HG03060 (cell line): ENCODE measurements around the gene FBRS.
"Not testable (repeated sequence)": the region's sequence is repeated elsewhere in the genome, so short reads cannot be mapped to it uniquely, and the experiment has no call there.

Experiments
- ATAC-seq: cut with Tn5 transposase; IDR thresholded peaks from one replicate; pipeline ENCODE4 v1.9.1; 2021; ENCODE audit warnings: low read depth, moderate number of reproducible peaks; ENCODE audit not compliant: unreplicated experiment

FBRS gene

DNA sequence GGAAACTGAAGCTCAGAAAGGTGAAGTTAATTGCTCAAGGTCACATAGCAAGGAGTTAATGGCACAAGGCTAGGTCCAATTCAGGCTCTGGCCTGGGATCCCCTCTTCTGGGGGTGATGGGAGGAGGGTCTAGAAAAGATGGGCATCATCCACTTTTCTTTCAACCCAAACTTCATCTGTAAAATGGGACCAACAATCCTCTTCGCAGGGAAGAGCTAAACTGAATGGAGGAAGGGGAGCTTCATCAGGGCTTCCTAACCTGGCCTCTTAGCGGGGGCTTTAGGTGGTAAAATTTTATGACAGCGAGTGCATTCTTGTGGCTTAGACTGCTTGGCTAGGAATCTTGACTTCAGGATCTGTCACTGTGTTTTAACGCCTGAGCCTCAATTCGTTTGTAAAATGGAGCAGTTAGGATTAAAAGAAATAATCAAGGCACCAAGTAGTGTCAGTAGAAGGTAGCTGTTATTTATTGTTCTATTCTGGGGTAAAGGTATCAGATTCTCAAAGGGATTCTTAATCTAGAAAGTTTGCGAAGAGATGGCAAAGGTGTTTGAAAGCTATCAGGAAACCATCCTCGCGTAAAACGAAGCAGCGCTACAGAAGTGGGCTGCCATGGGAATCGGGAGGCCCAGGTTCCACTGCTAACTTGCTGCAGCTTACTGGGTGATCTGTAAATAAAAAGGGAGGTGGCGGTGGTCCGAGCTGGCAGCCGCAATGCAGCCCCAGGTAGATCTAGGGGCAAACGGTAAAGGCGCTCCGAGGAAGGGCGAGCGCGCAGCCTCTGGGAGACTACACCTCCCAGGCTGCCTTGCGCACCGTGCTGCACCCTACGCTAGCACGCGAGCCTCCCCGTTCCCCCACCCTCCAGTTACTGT lies 39.3 kb downstream of the FBRS start:
- peak; percentile 86 for ATAC-seq

DNA sequence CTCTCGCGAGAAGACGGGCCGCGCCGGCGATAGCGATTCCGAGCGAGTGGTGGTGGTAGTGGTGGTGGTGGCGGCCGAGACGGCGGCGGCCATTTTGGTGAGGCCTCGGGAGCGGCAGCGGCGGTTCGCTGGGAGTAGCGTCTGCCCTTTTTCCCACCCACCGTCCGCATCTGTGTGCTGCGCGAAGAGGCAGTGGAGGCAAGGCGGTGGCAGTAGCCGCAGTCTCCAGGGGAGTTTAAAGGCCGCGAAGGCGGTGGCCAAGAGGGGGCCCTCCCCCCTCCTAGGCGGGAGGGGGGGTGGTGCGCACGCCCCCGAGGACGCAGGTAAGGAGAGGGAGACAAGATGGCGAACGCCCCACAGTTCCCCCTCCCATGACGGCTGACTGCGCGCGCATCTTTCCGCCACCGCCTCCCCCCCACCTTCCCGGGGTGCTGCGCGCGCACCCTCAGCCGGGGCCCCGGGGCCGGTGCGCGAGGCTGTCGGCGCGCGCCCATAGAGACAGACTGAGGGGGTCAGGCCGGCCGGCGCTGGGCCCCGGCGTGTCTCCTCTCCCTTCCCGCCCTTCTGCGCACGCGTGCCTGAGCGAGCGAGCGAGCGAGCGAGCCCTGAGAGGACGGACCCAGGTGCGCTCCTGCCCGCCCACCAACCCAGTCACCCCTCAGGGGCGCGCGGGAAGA lies 40.0 kb downstream of the FBRS start:
- peak; percentile 47 for ATAC-seq

DNA sequence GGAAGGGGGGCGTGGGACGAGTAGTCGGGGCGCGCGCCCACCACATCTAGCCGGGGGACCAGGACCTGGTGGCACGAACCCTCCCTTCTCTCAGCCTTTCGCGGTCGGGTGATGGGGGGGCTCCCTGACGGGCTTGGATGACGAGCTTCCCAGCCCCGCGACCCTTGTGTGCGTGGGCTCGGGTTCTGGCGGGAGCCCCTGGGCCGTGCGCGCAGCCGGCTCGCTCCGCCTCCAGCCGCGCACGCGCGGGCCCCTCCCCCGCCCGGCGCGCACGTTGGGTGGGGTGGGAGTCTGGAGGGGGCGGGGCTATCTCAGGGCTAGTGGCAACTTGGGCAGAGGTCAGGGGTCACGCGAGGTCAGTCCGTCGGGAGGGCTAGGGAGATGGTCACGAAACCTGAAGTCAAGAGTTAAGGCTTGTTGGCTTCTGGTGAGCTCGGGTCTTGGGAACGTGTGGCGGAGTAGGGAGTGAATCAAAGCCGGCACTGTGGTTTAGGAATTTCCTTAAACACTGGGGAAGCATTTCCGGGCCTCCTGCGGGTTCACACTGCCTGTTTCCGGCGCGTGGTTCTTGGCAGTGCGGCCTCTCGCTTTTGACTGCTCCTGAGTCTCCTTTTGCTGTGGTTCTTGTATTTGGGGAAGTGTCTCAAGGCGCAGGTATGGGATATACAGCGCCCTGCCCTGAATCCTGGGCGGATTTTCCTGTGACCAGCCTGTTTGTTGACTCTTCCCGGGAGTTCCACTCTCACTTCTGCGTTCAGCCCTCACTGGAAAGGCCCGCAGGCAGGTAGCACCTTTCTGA lies 40.8 kb downstream of the FBRS start, which contains the start of gene SRCAP:
Gene SRCAP, plus strand, starts transcription at position 356 of the 799 bp plus-strand sequence. CDS start 1,654 bp downstream, outside the sequence.
- no peak for ATAC-seq

DNA sequence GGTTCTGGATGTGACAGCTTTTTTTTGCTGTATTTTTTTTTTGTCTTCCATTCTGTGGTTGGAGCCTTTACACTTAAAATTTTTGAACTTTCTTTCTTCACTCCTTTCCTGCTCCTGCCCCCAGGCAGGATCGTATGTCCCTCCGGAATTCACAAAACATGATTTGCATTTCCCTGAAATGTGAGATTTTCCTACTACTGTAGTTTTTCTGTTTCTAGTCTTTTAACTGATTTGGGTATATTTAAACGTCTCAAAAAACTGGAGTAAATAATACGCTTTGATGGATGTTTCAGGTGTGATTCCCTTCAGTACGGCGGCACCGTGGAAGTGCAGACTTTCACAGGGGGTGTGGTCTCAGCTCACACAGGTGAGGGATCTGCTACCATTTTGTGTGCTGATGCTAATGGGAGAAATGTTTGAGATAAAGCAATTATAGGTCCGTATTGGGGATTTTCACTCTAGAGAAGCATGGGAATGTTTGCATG lies 41.4 kb downstream of the FBRS start:
- no peak for ATAC-seq

DNA sequence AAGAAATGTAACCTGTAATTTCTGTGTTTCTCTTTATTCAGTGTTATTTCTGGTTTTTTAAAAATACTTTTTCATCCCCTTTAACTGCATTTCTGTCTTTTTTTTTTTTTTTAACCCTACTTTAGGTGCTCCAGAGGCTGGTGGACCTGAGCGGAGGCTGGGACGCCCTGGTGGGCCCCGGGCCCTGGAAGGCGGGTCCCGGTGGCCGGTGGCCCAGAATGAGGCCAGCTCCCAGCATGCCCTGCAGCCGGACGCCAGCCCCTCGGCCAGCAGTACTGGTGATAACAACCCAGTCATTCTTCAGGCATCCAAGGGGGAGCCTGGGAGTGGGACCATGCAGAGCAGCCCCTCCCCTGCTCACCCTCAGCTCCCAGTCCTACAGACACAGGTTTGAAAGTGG lies 42.3 kb downstream of the FBRS start:
- ATAC-seq: no peak

DNA sequence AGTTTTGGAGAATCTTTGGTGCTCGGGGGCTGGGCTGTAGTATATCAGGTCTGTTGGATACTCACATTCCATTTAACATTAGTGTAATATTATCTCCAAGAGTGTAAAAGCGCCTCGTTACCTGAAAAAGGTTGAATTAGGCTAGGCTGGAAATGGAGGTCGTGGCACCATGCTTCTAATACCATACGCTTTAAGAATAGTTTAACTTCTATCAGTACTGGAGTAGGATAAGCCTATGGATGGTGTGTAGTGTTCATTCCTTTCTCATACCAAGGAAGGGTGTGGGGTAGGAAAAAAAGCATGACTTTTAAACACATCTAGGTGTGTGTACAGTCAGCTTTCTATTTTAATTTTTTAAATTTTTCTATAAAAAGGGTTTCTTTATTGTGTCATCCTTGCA lies 42.7 kb downstream of the FBRS start:
- no peak for ATAC-seq

DNA sequence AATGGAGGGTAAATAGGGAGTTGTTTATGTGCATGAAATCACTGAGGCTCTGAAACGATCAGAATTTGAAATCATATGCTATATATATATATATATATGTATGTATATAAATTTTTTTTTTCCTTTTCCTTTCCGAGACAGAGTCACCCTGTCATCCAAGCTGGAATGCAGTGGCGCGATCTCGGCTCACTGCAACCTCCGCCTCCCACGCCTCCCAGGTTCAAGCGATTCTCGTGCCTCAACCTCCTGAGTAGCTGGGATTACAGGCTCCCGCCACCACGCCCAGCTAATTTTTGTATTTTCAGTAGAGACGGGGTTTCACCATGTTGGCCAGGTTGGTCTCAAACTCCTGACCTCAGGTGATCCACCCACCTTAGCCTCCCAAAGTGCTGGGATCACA lies 44.8 kb downstream of the FBRS start:
- not testable (repeated sequence) for ATAC-seq

DNA sequence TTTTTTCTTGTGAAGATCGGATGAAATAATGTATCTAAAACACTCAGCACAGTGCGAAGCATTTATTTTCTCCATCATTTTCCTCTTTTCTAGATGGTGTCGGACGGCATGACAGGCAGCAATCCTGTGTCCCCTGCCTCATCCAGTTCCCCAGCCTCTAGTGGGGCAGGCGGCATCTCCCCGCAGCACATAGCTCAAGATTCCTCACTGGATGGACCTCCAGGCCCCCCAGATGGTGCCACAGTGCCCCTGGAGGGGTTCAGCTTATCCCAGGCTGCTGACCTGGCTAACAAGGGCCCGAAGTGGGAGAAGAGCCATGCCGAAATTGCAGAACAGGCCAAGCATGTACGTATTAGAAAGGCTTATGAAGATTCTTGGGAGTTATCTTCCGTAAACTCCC lies 45.7 kb downstream of the FBRS start:
- ATAC-seq: no peak

DNA sequence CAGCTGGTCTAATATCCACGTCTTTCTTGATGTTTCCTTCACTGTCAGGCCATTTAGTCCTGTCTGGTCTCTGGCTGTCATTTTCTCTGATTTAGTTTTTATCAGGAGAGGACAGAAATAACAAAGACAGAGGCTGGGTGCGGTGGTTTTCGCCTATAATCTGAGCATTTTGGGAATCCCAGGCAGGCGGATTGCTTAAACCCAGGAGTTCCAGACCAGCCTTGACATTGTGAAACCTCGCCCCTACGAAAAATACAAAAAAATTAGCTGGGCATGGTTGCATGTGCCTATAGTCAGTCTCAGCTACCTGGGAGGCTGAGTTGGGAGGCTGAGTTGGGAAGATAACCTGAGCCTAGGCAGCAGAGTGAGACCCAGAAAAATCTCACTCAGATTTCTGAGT lies 47.8 kb downstream of the FBRS start:
- ATAC-seq: no peak

DNA sequence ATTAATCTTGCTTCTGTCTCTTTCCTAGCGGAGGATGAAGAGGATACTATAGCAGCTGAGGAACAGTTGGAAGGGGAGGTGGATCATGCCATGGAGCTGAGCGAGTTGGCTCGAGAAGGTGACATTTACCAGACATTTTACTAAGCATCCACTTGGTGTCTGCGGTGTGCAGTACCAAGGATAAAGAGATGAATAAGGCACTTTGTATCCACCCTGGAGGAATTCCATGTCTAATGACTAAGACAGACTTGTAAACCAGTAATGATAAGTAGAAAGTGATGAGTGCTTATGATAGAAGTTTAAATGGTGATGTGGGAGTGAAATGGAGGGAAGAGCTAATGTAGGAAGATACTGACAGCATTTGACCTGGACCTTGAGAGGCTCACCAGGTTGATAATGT lies 52.7 kb downstream of the FBRS start:
- no peak for ATAC-seq

DNA sequence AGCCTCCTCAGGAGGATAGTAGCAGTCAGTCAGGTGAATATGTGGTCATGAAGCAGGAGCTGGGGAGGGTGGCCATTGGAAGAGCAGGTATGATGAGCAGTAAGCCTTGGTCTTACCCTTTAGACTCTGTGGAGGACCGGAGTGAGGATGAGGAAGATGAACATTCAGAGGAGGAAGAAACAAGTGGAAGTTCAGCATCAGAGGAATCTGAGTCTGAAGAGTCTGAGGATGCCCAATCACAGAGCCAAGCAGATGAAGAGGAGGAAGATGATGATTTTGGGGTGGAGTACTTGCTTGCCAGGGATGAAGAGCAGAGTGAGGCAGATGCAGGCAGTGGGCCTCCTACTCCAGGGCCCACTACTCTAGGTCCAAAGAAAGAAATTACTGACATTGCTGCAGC lies 53.5 kb downstream of the FBRS start:
- no peak for ATAC-seq

DNA sequence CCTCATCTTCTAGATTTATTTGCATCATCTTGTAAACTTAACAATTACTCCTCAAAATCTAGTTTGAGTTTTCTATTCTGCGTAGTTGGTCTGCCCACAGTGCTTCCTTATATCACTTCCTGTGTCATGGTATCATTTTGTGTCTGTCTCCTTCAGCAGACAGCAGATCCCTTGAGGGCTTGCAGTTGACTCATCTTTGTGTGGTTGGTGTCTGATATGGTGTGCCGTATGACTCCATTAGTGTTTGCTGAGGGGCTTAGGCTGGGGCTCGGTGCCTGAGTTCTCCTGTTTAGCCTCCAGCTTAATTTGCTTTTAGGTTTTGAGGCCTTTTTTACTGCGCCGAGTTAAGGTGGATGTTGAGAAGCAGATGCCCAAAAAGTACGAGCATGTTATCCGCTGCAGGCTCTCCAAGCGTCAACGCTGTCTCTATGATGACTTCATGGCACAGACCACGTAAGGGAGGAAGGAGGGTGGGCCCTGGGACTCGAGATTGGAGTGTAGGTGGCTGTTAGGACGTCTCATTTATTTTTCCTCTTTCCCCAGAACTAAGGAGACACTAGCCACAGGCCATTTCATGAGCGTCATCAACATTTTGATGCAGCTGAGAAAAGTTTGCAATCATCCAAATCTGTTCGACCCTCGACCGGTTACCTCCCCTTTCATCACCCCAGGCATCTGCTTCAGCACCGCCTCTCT lies 57.7 kb downstream of the FBRS start:
- ATAC-seq: no peak

DNA sequence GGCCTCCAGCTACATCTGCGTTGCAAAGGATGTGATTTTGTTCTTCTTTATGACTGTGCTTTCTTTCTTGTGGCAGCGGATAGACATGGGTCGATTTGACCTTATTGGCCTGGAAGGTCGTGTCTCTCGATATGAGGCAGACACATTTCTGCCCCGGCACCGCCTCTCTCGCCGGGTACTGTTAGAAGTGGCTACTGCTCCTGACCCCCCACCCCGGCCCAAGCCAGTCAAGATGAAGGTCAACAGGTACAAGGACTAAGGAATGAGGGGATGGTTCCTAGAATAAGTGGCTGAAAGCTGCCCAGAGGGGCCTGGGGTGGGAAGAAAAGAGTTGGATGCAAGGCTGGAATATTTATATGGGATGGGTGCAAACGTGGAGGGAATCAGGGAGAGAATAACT lies 61.9 kb downstream of the FBRS start:
- ATAC-seq: no peak
